GM23338 (cell line): ENCODE results near the gene AURKB.

Experiments
- CREB1 ChIP-seq: fragments of 250-450 bp; sonication (Bioruptor Pico); IDR thresholded peaks from 2 replicates; pipeline ENCODE4 v1.5.0; 2020; ENCODE audit warnings: low read depth, mild to moderate bottlenecking, moderate library complexity
- EZH2 ChIP-seq: fragments of 200-600 bp; sonication (generic); IDR thresholded peaks from one replicate; pipeline ENCODE4 v1.8.0; 2017; ENCODE audit warnings: antibody characterized with exemption, mild to moderate bottlenecking, low read depth; ENCODE audit not compliant: unreplicated experiment
- EZH2phosphoT487 ChIP-seq: fragments of 200-600 bp; sonication (generic); IDR thresholded peaks from one replicate; pipeline ENCODE4 v1.8.1; 2018; ENCODE audit warnings: antibody characterized with exemption; ENCODE audit not compliant: unreplicated experiment
- POLR2AphosphoS5 ChIP-seq: IDR thresholded peaks from 2 replicates; pipeline ENCODE4 v1.6.1; 2016; ENCODE audit warnings: antibody characterized with exemption, low read depth
- ZNF114 ChIP-seq: fragments of 250-450 bp; sonication (Bioruptor Pico); IDR thresholded peaks from 2 replicates; pipeline ENCODE4 v1.5.0; 2020; ENCODE audit warnings: mild to moderate bottlenecking, moderate library complexity
- TF ChIP-seq, protein P1 (sequence below), 2 experiments: fragments of 200-600 bp in 1 of 2; sonication (generic) in 1 of 2; conservative IDR thresholded peaks; 2 replicates each; pipeline versions ENCODE4 v1.5.1 to v1.6.1; 2016 to 2017; ENCODE audit warnings: antibody characterized with exemption in 2 of 2, low read depth in 2 of 2, mild to moderate bottlenecking in 2 of 2, moderate library complexity in 1 of 2
- TF ChIP-seq, protein P2 (sequence below): fragments of 250-450 bp; sonication (Bioruptor Pico); IDR thresholded peaks from 2 replicates; pipeline ENCODE4 v1.5.0; 2020; ENCODE audit warnings: mild to moderate bottlenecking, moderate library complexity
- TF ChIP-seq, protein P3 (sequence below): IDR thresholded peaks from 2 replicates; pipeline ENCODE4 v1.6.1; 2016; ENCODE audit warnings: antibody characterized with exemption
- TF ChIP-seq, protein P4 (sequence below): IDR thresholded peaks from one replicate; pipeline ENCODE4 v1.6.1; 2018; ENCODE audit warnings: antibody characterized with exemption; ENCODE audit not compliant: unreplicated experiment

DNA sequence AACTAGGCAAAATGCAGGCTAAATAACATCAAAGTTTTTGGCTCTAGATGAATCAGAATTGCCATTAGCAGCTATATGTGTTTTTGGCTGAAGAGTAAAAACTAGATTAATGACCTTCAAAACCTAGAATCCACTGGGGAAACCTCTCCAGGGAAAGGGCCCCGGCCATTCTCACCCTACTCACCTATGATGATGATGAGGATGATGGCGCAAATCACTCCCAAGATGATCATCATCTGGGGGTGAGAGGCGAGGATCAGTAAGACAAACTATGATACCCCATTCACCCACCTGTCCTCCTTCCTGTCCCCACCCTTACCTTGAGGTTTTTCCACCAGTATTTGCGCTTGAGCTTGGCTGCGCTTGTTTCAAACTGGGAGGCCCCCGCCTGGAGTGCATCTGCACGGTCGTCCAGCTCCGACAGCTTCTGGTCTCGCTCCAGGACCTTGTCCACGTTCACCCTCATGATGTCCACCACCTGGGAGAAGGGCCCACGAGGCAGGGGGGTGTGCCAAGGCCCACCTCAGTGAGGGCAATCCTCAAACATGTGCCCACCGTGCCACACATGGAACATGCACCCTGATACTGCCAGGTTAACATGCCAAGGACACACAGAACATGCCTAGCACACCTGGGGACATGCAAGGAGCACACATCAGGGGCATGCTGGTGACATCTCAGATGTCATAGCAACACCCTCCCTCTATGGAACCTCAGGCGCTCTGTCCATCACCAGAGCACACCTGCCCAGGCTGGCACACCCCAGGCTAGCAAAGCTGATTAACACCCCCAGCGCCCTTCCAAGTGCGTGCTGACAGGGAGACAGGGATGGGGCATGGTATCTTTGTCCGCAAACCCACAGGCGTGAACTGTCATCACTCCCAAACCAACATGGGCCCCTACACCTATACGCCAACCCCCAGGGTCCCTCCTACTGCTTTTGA lies 48.8 kb downstream of the AURKB start:
- TF ChIP-seq, protein P1, sequence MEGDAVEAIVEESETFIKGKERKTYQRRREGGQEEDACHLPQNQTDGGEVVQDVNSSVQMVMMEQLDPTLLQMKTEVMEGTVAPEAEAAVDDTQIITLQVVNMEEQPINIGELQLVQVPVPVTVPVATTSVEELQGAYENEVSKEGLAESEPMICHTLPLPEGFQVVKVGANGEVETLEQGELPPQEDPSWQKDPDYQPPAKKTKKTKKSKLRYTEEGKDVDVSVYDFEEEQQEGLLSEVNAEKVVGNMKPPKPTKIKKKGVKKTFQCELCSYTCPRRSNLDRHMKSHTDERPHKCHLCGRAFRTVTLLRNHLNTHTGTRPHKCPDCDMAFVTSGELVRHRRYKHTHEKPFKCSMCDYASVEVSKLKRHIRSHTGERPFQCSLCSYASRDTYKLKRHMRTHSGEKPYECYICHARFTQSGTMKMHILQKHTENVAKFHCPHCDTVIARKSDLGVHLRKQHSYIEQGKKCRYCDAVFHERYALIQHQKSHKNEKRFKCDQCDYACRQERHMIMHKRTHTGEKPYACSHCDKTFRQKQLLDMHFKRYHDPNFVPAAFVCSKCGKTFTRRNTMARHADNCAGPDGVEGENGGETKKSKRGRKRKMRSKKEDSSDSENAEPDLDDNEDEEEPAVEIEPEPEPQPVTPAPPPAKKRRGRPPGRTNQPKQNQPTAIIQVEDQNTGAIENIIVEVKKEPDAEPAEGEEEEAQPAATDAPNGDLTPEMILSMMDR (conservative IDR thresholded peaks at IDR 0.05; ENCODE audit: low read depth in 2 of 2): no peak
- no peak for TF ChIP-seq EZH2phosphoT487
- TF ChIP-seq EZH2: no peak
- TF ChIP-seq, protein P2, sequence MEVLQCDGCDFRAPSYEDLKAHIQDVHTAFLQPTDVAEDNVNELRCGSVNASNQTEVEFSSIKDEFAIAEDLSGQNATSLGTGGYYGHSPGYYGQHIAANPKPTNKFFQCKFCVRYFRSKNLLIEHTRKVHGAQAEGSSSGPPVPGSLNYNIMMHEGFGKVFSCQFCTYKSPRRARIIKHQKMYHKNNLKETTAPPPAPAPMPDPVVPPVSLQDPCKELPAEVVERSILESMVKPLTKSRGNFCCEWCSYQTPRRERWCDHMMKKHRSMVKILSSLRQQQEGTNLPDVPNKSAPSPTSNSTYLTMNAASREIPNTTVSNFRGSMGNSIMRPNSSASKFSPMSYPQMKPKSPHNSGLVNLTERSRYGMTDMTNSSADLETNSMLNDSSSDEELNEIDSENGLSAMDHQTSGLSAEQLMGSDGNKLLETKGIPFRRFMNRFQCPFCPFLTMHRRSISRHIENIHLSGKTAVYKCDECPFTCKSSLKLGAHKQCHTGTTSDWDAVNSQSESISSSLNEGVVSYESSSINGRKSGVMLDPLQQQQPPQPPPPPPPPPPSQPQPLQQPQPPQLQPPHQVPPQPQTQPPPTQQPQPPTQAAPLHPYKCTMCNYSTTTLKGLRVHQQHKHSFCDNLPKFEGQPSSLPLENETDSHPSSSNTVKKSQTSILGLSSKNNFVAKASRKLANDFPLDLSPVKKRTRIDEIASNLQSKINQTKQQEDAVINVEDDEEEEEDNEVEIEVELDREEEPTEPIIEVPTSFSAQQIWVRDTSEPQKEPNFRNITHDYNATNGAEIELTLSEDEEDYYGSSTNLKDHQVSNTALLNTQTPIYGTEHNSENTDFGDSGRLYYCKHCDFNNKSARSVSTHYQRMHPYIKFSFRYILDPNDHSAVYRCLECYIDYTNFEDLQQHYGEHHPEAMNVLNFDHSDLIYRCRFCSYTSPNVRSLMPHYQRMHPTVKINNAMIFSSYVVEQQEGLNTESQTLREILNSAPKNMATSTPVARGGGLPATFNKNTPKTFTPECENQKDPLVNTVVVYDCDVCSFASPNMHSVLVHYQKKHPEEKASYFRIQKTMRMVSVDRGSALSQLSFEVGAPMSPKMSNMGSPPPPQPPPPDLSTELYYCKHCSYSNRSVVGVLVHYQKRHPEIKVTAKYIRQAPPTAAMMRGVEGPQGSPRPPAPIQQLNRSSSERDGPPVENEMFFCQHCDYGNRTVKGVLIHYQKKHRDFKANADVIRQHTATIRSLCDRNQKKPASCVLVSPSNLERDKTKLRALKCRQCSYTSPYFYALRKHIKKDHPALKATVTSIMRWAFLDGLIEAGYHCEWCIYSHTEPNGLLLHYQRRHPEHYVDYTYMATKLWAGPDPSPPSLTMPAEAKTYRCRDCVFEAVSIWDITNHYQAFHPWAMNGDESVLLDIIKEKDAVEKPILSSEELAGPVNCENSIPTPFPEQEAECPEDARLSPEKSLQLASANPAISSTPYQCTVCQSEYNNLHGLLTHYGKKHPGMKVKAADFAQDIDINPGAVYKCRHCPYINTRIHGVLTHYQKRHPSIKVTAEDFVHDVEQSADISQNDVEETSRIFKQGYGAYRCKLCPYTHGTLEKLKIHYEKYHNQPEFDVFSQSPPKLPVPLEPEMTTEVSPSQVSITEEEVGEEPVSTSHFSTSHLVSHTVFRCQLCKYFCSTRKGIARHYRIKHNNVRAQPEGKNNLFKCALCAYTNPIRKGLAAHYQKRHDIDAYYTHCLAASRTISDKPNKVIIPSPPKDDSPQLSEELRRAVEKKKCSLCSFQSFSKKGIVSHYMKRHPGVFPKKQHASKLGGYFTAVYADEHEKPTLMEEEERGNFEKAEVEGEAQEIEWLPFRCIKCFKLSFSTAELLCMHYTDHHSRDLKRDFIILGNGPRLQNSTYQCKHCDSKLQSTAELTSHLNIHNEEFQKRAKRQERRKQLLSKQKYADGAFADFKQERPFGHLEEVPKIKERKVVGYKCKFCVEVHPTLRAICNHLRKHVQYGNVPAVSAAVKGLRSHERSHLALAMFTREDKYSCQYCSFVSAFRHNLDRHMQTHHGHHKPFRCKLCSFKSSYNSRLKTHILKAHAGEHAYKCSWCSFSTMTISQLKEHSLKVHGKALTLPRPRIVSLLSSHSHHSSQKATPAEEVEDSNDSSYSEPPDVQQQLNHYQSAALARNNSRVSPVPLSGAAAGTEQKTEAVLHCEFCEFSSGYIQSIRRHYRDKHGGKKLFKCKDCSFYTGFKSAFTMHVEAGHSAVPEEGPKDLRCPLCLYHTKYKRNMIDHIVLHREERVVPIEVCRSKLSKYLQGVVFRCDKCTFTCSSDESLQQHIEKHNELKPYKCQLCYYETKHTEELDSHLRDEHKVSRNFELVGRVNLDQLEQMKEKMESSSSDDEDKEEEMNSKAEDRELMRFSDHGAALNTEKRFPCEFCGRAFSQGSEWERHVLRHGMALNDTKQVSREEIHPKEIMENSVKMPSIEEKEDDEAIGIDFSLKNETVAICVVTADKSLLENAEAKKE (CRISPR knock-in tag): no peak
- TF ChIP-seq, protein P3, sequence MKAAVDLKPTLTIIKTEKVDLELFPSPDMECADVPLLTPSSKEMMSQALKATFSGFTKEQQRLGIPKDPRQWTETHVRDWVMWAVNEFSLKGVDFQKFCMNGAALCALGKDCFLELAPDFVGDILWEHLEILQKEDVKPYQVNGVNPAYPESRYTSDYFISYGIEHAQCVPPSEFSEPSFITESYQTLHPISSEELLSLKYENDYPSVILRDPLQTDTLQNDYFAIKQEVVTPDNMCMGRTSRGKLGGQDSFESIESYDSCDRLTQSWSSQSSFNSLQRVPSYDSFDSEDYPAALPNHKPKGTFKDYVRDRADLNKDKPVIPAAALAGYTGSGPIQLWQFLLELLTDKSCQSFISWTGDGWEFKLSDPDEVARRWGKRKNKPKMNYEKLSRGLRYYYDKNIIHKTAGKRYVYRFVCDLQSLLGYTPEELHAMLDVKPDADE: no peak
- no peak for TF ChIP-seq POLR2AphosphoS5
- TF ChIP-seq, protein P4, sequence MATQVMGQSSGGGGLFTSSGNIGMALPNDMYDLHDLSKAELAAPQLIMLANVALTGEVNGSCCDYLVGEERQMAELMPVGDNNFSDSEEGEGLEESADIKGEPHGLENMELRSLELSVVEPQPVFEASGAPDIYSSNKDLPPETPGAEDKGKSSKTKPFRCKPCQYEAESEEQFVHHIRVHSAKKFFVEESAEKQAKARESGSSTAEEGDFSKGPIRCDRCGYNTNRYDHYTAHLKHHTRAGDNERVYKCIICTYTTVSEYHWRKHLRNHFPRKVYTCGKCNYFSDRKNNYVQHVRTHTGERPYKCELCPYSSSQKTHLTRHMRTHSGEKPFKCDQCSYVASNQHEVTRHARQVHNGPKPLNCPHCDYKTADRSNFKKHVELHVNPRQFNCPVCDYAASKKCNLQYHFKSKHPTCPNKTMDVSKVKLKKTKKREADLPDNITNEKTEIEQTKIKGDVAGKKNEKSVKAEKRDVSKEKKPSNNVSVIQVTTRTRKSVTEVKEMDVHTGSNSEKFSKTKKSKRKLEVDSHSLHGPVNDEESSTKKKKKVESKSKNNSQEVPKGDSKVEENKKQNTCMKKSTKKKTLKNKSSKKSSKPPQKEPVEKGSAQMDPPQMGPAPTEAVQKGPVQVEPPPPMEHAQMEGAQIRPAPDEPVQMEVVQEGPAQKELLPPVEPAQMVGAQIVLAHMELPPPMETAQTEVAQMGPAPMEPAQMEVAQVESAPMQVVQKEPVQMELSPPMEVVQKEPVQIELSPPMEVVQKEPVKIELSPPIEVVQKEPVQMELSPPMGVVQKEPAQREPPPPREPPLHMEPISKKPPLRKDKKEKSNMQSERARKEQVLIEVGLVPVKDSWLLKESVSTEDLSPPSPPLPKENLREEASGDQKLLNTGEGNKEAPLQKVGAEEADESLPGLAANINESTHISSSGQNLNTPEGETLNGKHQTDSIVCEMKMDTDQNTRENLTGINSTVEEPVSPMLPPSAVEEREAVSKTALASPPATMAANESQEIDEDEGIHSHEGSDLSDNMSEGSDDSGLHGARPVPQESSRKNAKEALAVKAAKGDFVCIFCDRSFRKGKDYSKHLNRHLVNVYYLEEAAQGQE: no peak
- no peak for TF ChIP-seq CREB1 (CRISPR knock-in tag)
- no peak for TF ChIP-seq ZNF114 (CRISPR knock-in tag)
